Aorta (tissue), 5 donors: Measurements from ENCODE around the gene SNX25. TPM values are rescaled to one million over a fixed set of nuclear protein-coding genes. Genes with fewer than 3 reads are reported as not detected.

ENCODE experiments used
- ATAC-seq: fragments of 200-7000 bp; cut with Tn5 transposase; one replicate; pipeline ENCODE4 v1.9.1; 2022; ENCODE audit warnings: moderate library complexity; ENCODE audit not compliant: low FRiP score
- DNase-seq, 2 donors: peaks; one replicate each; pipeline ENCODE4 v3.0.0-alpha.2; 2020
- H3K27ac ChIP-seq, 2 donors: one replicate each; pipeline ENCODE4 v1.5.1; 2013; ENCODE audit warnings: low read length in 2 of 2, mild to moderate bottlenecking in 2 of 2, moderate library complexity in 2 of 2, control low read depth in 1 of 2, inconsistent platforms in 1 of 2, low read depth in 1 of 2
- H3K27me3 ChIP-seq, 2 donors: one replicate each; pipeline ENCODE4 v1.6.1; 2013; ENCODE audit warnings: control low read depth in 1 of 2, low read length in 1 of 2, mild to moderate bottlenecking in 1 of 2, moderate library complexity in 1 of 2; ENCODE audit not compliant: insufficient read depth in 2 of 2, control insufficient read depth in 1 of 2
- H3K36me3 ChIP-seq, 2 donors: one replicate each; pipeline ENCODE4 v1.6.1; 2013; ENCODE audit warnings: control low read depth in 1 of 2, low read length in 1 of 2, mild to moderate bottlenecking in 1 of 2; ENCODE audit not compliant: insufficient read depth in 2 of 2, control insufficient read depth in 1 of 2
- H3K4me1 ChIP-seq, 2 donors: one replicate each; pipeline ENCODE4 v1.6.1; 2013; ENCODE audit warnings: low read length in 2 of 2, control low read depth in 1 of 2, mild to moderate bottlenecking in 1 of 2, moderate library complexity in 1 of 2; ENCODE audit not compliant: insufficient read depth in 2 of 2, control insufficient read depth in 1 of 2
- H3K4me3 ChIP-seq, 2 donors: one replicate each; pipeline ENCODE4 v1.5.1; 2013; ENCODE audit warnings: low read length in 2 of 2, control low read depth in 1 of 2, mild to moderate bottlenecking in 1 of 2
- H3K9me3 ChIP-seq: one replicate; pipeline ENCODE4 v1.6.1; 2013; ENCODE audit warnings: mild to moderate bottlenecking, low read length; ENCODE audit not compliant: control insufficient read depth
- WGBS, 2 donors: extraction: QIAGEN DNeasy Blood & Tissue Kit; methylation state at CpG; one replicate each; pipeline ENCODE4 v1.1.7; 2013; 5-methylcytosine and 5-hydroxymethylcytosine counted together
- intact Hi-C, 2 donors: fragments of 100-400 bp; cut with DNase I; formaldehyde crosslinking; loops; one replicate each; pipeline versions ENCODE4 v1.14.2 to v1.15.0; 2022
- long read RNA-seq, 2 donors: library from polyadenylated mRNA; unstranded; transcript quantifications; one replicate each; pipeline ENCODE4 v2.0.0, GENCODE V29; 2020 to 2021
- polyA plus RNA-seq, 2 donors: library from polyadenylated mRNA; stranded (reverse); fragments of 200-250 nt; gene quantifications; one replicate each; pipeline ENCODE4 v1.2.3, GENCODE V29; 2013
- total RNA-seq, 2 donors: library from RNA; stranded (reverse); fragmentation: NEBNext Ultra II Directional; extraction: Animal tissue kit (Norgen Biotek cat#: 25700); gene quantifications; one replicate each; pipeline ENCODE4 v1.2.1, GENCODE V29; 2021
- donor health status: healthy with polysubstance abuse.
- donor health status: Bipolar disorder and iron deficiency.
- donor health status: DM: no; HTN: no; CAD: no.
- donor health status: DM: no; HTN: no; CAD: no.
- donor health status: DM: yes; HTN: yes; CAD: no.

The SNX25 gene
- total RNA-seq (10 to 100 TPM; 36.2 to 44.7 TPM), polyA plus RNA-seq (10 to 100 TPM in 1 of 2 donors, 1 to 10 TPM in 1; 8.6 to 12.7 TPM)
- long read RNA-seq, donor 1, partial matches to known transcripts, result 4 of 17 reads
- long read RNA-seq, donor 1, other reads (novel, unspliced or antisense), result 12 of 17 reads
- long read RNA-seq, donor 2, transcript SNX25-201 (19 exons, 3,264 nt), result major isoform, 24 of 43 reads
- long read RNA-seq, donor 2, partial matches to known transcripts, result 7 of 43 reads
- long read RNA-seq, donor 2, other reads (novel, unspliced or antisense), result 12 of 43 reads

- H3K27ac ChIP-seq, result peak within 1 kb of the TSS; percentile 90 to 96
- DNase-seq (peak; percentile 91 to 95), ATAC-seq (peak; percentile 95)
- H3K4me1 ChIP-seq, result peaks cover 2 to 4% of the 10 kb centered on the region in 2 donors
- H3K27me3 ChIP-seq, result no peaks in the 10 kb centered on the region
- 0 to 1% methylated on average over 37 to 72 of the region's 72 CpGs for WGBS, 2 donors
- H3K4me3 ChIP-seq, result peak within 1 kb of the TSS; percentile 94 to 96
- no peaks in the 10 kb centered on the region for H3K36me3 ChIP-seq
- intact Hi-C loops, result loop anchor here (5.0 to 10.0 kb wide), 2 partner anchors 186 to 393 kb away; partner anchors contain the start of genes ANKRD37 (in 1 of the 2) and LRP2BP (in 1 of the 2)
- H3K9me3 ChIP-seq, result no peaks in the 10 kb centered on the region
These were observed at the start of gene SNX25 for GRCh38 chr4:185209031-185209851. Gene SNX25 (plus strand): TSS chr4:185209598. CDS start chr4:185209827, 229 bp downstream.

- Histone ChIP-seq H3K4me3 (no peak overlapping the region), H3K4me1 (no peaks in the 10 kb centered on the region), H3K27ac (peak overlapping the region in 1 of 2 donors; percentile 25), H3K9me3 (no peaks in the 10 kb centered on the region), H3K36me3 (peaks cover 0 to 2% of the 10 kb centered on the region in 2 donors), H3K27me3 (no peaks in the 10 kb centered on the region)
- ATAC-seq (no peak), DNase-seq (no peak)
- 26 to 37% methylated on average over 2 of the region's 2 CpGs for WGBS, 2 donors
- intact Hi-C loops, result no loop called here
These were observed 43.8 kb upstream of the SNX25 start for GRCh38 chr4:185165605-185166063.

GRCh38 chr4:185167234-185167633 lies 42.2 kb upstream of the SNX25 start:
- Histone ChIP-seq H3K4me1 (no peaks in the 10 kb centered on the region), H3K4me3 (no peak overlapping the region), H3K27me3 (no peaks in the 10 kb centered on the region), H3K27ac (no peak overlapping the region), H3K36me3 (peaks cover 0 to 2% of the 10 kb centered on the region in 2 donors), H3K9me3 (no peaks in the 10 kb centered on the region)
- intact Hi-C loops, result no loop called here
- DNase-seq (no peak), ATAC-seq (no peak)
- WGBS, 2 donors, result 83 to 88% methylated on average over 9 of the region's 9 CpGs

GRCh38 chr4:185171373-185172071 lies 37.9 kb upstream of the SNX25 start:
- Histone ChIP-seq H3K27ac (peak overlapping the region in 1 of 2 donors; percentile 5), H3K36me3 (peaks cover 0 to 2% of the 10 kb centered on the region in 2 donors)
- WGBS, 2 donors, result 96 to 98% methylated on average over 2 of the region's 2 CpGs

GRCh38 chr4:185179488-185179887 lies 29.9 kb upstream of the SNX25 start:
- Histone ChIP-seq H3K4me3 (no peak overlapping the region), H3K36me3 (no peaks in the 10 kb centered on the region), H3K27ac (peak overlapping the region; percentile 11 to 44), H3K9me3 (no peaks in the 10 kb centered on the region), H3K27me3 (no peaks in the 10 kb centered on the region), H3K4me1 (peaks cover 4 to 10% of the 10 kb centered on the region in 2 donors)
- DNase-seq (no peak), ATAC-seq (no peak)
- 60 to 69% methylated on average over 3 of the region's 3 CpGs for WGBS, 2 donors
- intact Hi-C loops, result no loop called here

More at GRCh38 chr4:185171373-185172071, 37.9 kb upstream of the SNX25 start:
- no peaks in the 10 kb centered on the region for H3K9me3 ChIP-seq
- intact Hi-C loops, result no loop called here
- H3K27me3 ChIP-seq, result no peaks in the 10 kb centered on the region
- H3K4me1 ChIP-seq, result peaks cover 0 to 1% of the 10 kb centered on the region in 2 donors
- H3K4me3 ChIP-seq, result no peak overlapping the region
- ATAC-seq (no peak), DNase-seq (no peak)

- DNase-seq (no peak), ATAC-seq (no peak)
- no peaks in the 10 kb centered on the region for H3K9me3 ChIP-seq
- WGBS, 2 donors, result 56 to 60% methylated on average over 2 of the region's 2 CpGs
- peak overlapping the region; percentile 56 to 67 for H3K27ac ChIP-seq
- H3K27me3 ChIP-seq, result no peaks in the 10 kb centered on the region
- intact Hi-C loops, result loop anchor here (2.0 to 5.0 kb wide), 2 partner anchors 39 to 140 kb away; partner anchors contain the start of gene SLC25A4 (in 1 of the 2)
- H3K36me3 ChIP-seq, result no peaks in the 10 kb centered on the region
- H3K4me1 ChIP-seq, result peaks cover 4 to 10% of the 10 kb centered on the region in 2 donors
- no peak overlapping the region for H3K4me3 ChIP-seq
These were observed 27.2 kb upstream of the SNX25 start for GRCh38 chr4:185182239-185182638.

- 28 to 30% methylated on average over 6 of the region's 6 CpGs for WGBS, 2 donors
- H3K36me3 ChIP-seq, result no peaks in the 10 kb centered on the region
- no peak overlapping the region for H3K4me3 ChIP-seq
- peak overlapping the region in 1 of 2 donors; percentile 52 for H3K27ac ChIP-seq
- intact Hi-C loops, result loop anchor here (2.0 to 5.0 kb wide), 2 partner anchors 41 to 141 kb away; partner anchors contain the start of gene SLC25A4 (in 1 of the 2)
- no peaks in the 10 kb centered on the region for H3K9me3 ChIP-seq
- ATAC-seq, result peak; percentile 77
- peak in 1 of 2 donors; percentile 79 for DNase-seq
- H3K4me1 ChIP-seq, result peaks cover 4 to 10% of the 10 kb centered on the region in 2 donors
- H3K27me3 ChIP-seq, result no peaks in the 10 kb centered on the region
These were observed 25.6 kb upstream of the SNX25 start for GRCh38 chr4:185183622-185184281.

GRCh38 chr4:185186769-185187168 lies 22.6 kb upstream of the SNX25 start:
- H3K27me3 ChIP-seq, result no peaks in the 10 kb centered on the region
- no peak overlapping the region for H3K27ac ChIP-seq
- H3K9me3 ChIP-seq, result no peaks in the 10 kb centered on the region
- peaks cover 4 to 5% of the 10 kb centered on the region in 2 donors for H3K4me1 ChIP-seq
- intact Hi-C loops, result loop anchor here in 1 of 2 donors (2.0 kb wide), 1 partner anchor 150 kb away; no protein-coding TSS in a partner anchor
- no peaks in the 10 kb centered on the region for H3K36me3 ChIP-seq
- H3K4me3 ChIP-seq, result no peak overlapping the region
- no peak for DNase-seq
- no peak for ATAC-seq
- WGBS, 2 donors, result 47 to 51% methylated on average over 3 of the region's 3 CpGs
